Stimulated activated memory B cell treated with anti-CD40 and anti-IgM and Interleukin-4, amounts not matched to agents 10 μg/mL and 1 μg/mL and 100 μg/mL, for 72 hours (primary cell): ENCODE data around the gene MOB3B.

Source experiments
- ATAC-seq: fragments of 150-1000 bp; cut with Tn5 transposase; 2 replicates; pipeline ENCODE4 v1.10.0; 2021
- H3K27ac Mint-ChIP-seq: one replicate; pipeline ENCODE4 v1.8.0; 2022; ENCODE audit warnings: mild to moderate bottlenecking, mixed read lengths
- H3K27me3 Mint-ChIP-seq: one replicate; pipeline ENCODE4 v1.8.0; 2022; ENCODE audit warnings: mixed read lengths
- H3K36me3 Mint-ChIP-seq: one replicate; pipeline ENCODE4 v1.8.0; 2022; ENCODE audit warnings: mixed read lengths
- H3K4me1 Mint-ChIP-seq: one replicate; pipeline ENCODE4 v1.8.0; 2022; ENCODE audit warnings: mixed read lengths
- H3K4me3 Mint-ChIP-seq: one replicate; pipeline ENCODE4 v1.8.0; 2022; ENCODE audit warnings: mild to moderate bottlenecking, moderate library complexity, mixed read lengths
- H3K9me3 Mint-ChIP-seq: one replicate; pipeline ENCODE4 v1.8.0; 2022; ENCODE audit warnings: mixed read lengths

The MOB3B gene

GRCh38 chr9:27341545-27342294, 187.9 kb downstream of the MOB3B start:
- ATAC-seq, result peak; percentile 81
- Mint-ChIP-seq H3K27ac (peak overlapping the region; percentile 15), H3K36me3 (no peaks in the 10 kb centered on the region)

DNA sequence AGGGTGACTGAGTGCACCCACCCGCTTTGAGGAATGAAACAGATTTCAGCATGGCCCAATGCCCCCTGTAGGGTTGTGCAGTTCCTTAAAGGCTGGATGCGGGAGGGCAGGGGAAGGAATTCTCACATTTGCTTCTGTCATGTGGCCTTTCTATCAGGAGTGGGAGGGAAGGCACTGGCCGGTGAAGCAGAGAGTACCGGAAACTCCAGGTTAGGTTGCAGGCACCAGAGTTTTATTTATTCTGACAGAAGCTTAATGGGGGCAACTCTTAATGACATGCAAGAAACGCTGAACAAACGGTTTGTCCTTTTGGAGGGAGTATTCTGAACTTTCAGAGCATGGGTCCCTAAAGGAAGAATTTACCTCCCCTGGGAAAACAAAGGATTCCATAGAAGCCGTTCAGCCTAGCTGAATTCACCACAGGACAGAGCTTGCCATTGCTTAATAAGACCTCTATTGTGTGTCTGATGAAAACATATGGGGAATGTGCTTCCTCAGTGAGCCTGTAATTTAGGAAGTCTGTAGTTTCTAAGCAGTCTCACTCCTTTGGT, 188.6 kb downstream of the MOB3B start:
- peak overlapping the region; percentile 15 for H3K27ac Mint-ChIP-seq
- no peaks in the 10 kb centered on the region for H3K27me3 Mint-ChIP-seq
- H3K9me3 Mint-ChIP-seq, result no peaks in the 10 kb centered on the region
- no peak for ATAC-seq
- H3K4me1 Mint-ChIP-seq, result peaks cover 22% of the 10 kb centered on the region
- no peak overlapping the region for H3K4me3 Mint-ChIP-seq
- no peaks in the 10 kb centered on the region for H3K36me3 Mint-ChIP-seq

More at GRCh38 chr9:27341545-27342294, 187.9 kb downstream of the MOB3B start:
- Mint-ChIP-seq H3K9me3 (no peaks in the 10 kb centered on the region), H3K4me3 (no peak overlapping the region), H3K4me1 (peaks cover 22% of the 10 kb centered on the region), H3K27me3 (no peaks in the 10 kb centered on the region)

DNA sequence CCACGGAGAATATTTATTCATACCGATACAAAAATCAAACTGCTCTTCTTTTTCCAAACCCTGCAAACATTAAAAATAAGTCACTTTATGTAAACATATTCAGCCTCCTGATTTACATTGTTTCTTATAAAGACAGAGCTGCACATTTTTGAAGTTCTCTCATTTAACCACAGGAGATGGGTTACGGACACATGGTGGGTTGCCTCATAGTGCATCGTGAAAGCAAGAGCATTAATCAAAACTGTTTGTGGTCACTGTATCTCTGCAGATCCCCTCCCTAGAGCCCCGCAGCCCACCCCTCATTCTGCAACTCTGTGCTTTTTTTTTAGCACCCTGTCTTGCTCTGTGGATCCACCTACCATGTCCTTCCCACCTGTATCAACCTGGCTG, 189.3 kb downstream of the MOB3B start:
- no peak for ATAC-seq
- Mint-ChIP-seq H3K4me3 (no peak overlapping the region), H3K4me1 (peaks cover 22% of the 10 kb centered on the region), H3K27me3 (no peaks in the 10 kb centered on the region), H3K9me3 (no peaks in the 10 kb centered on the region), H3K36me3 (no peaks in the 10 kb centered on the region), H3K27ac (peak overlapping the region; percentile 15)

- H3K9me3 Mint-ChIP-seq, result no peaks in the 10 kb centered on the region
Observed at GRCh38 chr9:27339661-27340284, 189.8 kb downstream of the MOB3B start.

GRCh38 chr9:27338527-27338903, 191.1 kb downstream of the MOB3B start:
- H3K27ac Mint-ChIP-seq, result peak overlapping the region; percentile 3
- no peaks in the 10 kb centered on the region for H3K9me3 Mint-ChIP-seq
- no peaks in the 10 kb centered on the region for H3K27me3 Mint-ChIP-seq
- peaks cover 26% of the 10 kb centered on the region for H3K4me1 Mint-ChIP-seq
- ATAC-seq, result no peak
- H3K36me3 Mint-ChIP-seq, result no peaks in the 10 kb centered on the region
- H3K4me3 Mint-ChIP-seq, result no peak overlapping the region

More at GRCh38 chr9:27339661-27340284, 189.8 kb downstream of the MOB3B start:
- Mint-ChIP-seq H3K4me1 (peaks cover 22% of the 10 kb centered on the region), H3K27me3 (no peaks in the 10 kb centered on the region), H3K36me3 (no peaks in the 10 kb centered on the region), H3K4me3 (no peak overlapping the region), H3K27ac (peak overlapping the region; percentile 14)
- no peak for ATAC-seq

GRCh38 chr9:27337833-27338526, 191.6 kb downstream of the MOB3B start:
- Mint-ChIP-seq H3K36me3 (no peaks in the 10 kb centered on the region), H3K27me3 (no peaks in the 10 kb centered on the region), H3K9me3 (no peaks in the 10 kb centered on the region), H3K4me1 (peaks cover 31% of the 10 kb centered on the region), H3K4me3 (no peak overlapping the region), H3K27ac (peak overlapping the region; percentile 3)
- no peak for ATAC-seq

GRCh38 chr9:27337236-27337635, 192.4 kb downstream of the MOB3B start:
- no peak for ATAC-seq
- Mint-ChIP-seq H3K4me1 (peaks cover 33% of the 10 kb centered on the region), H3K27ac (no peak overlapping the region)

DNA sequence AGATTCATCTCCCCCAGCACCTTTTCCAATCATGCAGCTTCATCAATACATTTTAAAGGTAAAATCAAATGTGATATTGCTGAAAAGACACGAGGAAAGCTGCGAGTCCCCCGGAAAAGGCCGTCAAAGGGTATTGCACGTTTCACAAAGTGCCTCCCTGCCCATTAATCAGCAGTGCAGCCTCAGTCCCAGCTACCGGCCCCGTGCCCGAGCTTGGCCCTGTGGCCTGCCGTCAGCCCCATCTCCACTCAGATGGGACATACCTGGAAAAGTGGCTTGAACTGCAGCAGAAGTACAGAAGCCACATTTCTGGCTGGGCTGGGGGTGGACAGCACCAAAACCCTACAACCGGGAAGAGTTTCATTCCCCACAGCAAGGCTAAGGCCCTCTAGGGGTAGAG, 192.8 kb downstream of the MOB3B start:
- H3K4me1 Mint-ChIP-seq, result peaks cover 33% of the 10 kb centered on the region
- H3K27ac Mint-ChIP-seq, result no peak overlapping the region
- H3K27me3 Mint-ChIP-seq, result no peaks in the 10 kb centered on the region
- H3K4me3 Mint-ChIP-seq, result no peak overlapping the region
- no peak for ATAC-seq
- no peaks in the 10 kb centered on the region for H3K36me3 Mint-ChIP-seq
- H3K9me3 Mint-ChIP-seq, result no peaks in the 10 kb centered on the region

More at GRCh38 chr9:27337236-27337635, 192.4 kb downstream of the MOB3B start:
- Mint-ChIP-seq H3K27me3 (no peaks in the 10 kb centered on the region), H3K36me3 (no peaks in the 10 kb centered on the region), H3K4me3 (no peak overlapping the region), H3K9me3 (no peaks in the 10 kb centered on the region)

- Mint-ChIP-seq H3K27ac (peak overlapping the region; percentile 72), H3K4me3 (no peak overlapping the region), H3K9me3 (no peaks in the 10 kb centered on the region), H3K27me3 (no peaks in the 10 kb centered on the region), H3K36me3 (no peaks in the 10 kb centered on the region), H3K4me1 (peaks cover 26% of the 10 kb centered on the region)
- ATAC-seq, result no peak
Observed at GRCh38 chr9:27336126-27336525, 193.5 kb downstream of the MOB3B start.

DNA sequence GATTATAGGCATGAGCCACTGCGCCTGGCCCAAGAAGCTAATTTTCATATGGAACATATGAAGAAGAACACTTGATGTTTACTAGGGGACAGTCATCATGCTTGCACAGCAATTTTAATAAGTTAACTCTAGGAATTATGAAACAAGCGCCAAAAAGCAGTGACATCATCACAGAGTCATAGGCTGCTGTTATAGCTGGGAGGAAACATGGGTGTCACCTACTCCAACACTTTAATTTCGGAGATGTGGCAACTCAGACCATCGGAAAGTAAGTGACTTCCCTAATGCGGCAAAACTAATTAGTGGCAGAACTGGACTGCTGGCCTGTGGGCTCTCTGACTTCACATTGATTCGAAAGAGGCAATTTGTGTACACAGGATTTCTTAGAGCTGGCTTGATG, 194.5 kb downstream of the MOB3B start:
- no peak for ATAC-seq
- H3K36me3 Mint-ChIP-seq, result peaks cover 4% of the 10 kb centered on the region
- no peaks in the 10 kb centered on the region for H3K27me3 Mint-ChIP-seq

DNA sequence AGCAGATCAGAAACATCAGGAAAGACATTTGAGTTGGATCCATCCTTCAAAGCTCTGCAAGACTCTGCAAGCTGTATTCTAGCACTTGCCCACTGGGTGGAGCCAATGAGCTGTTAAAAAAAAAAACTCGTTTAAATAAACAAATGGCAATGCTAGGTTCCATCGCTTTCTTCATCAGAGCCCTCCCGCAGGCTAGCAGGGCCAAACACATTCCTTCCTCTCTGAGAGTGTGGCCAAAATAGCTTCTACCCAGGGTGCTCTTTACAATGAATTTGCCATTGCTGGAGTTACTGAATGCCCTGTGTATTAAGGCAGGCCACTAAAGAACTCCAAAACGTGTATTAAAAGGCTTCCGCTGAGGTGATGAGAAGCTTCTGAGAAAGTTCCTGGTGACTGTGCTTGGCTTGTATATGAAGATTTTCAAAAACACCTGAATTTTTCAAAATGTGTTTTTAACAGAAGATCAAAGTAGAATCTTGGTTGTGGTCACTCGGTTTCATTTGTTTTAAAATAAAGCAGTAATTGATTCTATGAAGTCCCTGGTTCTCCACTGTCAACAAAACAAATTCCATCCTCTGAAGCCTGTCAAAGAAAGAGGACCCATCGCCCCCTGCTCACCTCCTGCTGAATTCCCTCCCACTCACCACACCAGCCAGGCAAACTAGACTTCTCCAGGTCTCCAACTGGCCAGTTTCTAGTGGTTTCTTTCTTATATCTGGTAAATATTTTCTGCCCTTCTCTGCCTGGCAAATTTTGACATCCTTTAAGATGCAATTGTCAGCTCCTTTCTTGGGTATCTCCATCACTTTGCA, 196.2 kb downstream of the MOB3B start:
- Mint-ChIP-seq H3K27me3 (no peaks in the 10 kb centered on the region), H3K36me3 (peaks cover 16% of the 10 kb centered on the region), H3K27ac (peak overlapping the region; percentile 31), H3K4me3 (no peak overlapping the region), H3K9me3 (no peaks in the 10 kb centered on the region), H3K4me1 (peaks cover 17% of the 10 kb centered on the region)
- peak; percentile 83 for ATAC-seq

More for the DNA sequence above, 194.5 kb downstream of the MOB3B start:
- Mint-ChIP-seq H3K9me3 (no peaks in the 10 kb centered on the region), H3K4me3 (no peak overlapping the region), H3K27ac (no peak overlapping the region), H3K4me1 (peaks cover 19% of the 10 kb centered on the region)

GRCh38 chr9:27331393-27331792, 198.2 kb downstream of the MOB3B start:
- H3K4me3 Mint-ChIP-seq, result no peak overlapping the region
- H3K27me3 Mint-ChIP-seq, result no peaks in the 10 kb centered on the region
- H3K9me3 Mint-ChIP-seq, result no peaks in the 10 kb centered on the region
- H3K27ac Mint-ChIP-seq, result no peak overlapping the region
- no peak for ATAC-seq
- H3K4me1 Mint-ChIP-seq, result peaks cover 11% of the 10 kb centered on the region
- peaks cover 33% of the 10 kb centered on the region for H3K36me3 Mint-ChIP-seq

- Mint-ChIP-seq H3K36me3 (peaks cover 44% of the 10 kb centered on the region), H3K27me3 (no peaks in the 10 kb centered on the region), H3K4me1 (peaks cover 11% of the 10 kb centered on the region), H3K27ac (no peak overlapping the region), H3K4me3 (no peak overlapping the region), H3K9me3 (no peaks in the 10 kb centered on the region)
- no peak for ATAC-seq
Observed at GRCh38 chr9:27329291-27329690, 200.3 kb downstream of the MOB3B start.

- ATAC-seq, result no peak
- H3K9me3 Mint-ChIP-seq, result no peaks in the 10 kb centered on the region
- H3K4me1 Mint-ChIP-seq, result peaks cover 6% of the 10 kb centered on the region
- no peaks in the 10 kb centered on the region for H3K27me3 Mint-ChIP-seq
- H3K4me3 Mint-ChIP-seq, result no peak overlapping the region
- no peak overlapping the region for H3K27ac Mint-ChIP-seq
- peaks cover 44% of the 10 kb centered on the region for H3K36me3 Mint-ChIP-seq
Observed at GRCh38 chr9:27328483-27328882, 201.1 kb downstream of the MOB3B start.

DNA sequence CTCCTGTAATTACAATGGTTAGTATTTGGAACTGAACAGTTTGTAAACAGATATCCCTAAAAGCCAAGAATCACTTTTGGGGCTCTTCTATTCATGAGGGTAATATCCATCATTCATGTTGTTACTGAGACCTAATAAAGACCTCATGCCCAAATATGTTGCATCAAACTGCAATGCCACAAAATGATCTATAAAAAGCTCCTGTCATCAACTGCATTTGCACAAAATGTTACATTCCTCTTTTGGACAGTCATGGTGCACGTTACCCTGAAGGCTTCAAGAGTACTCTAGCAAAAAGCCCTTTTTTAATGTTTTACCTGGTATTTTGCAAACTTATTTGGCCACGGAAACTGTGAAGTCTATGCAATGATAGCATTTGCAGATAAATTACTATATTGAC, 218.4 kb downstream of the MOB3B start:
- Mint-ChIP-seq H3K27ac (no peak overlapping the region), H3K4me3 (no peak overlapping the region), H3K4me1 (no peaks in the 10 kb centered on the region), H3K27me3 (no peaks in the 10 kb centered on the region), H3K9me3 (no peaks in the 10 kb centered on the region), H3K36me3 (no peaks in the 10 kb centered on the region)
- no peak for ATAC-seq
